Endothelial cell (in vitro differentiated cells): Measurements from ENCODE around the gene KLHL17. TPM values are rescaled to one million over a fixed set of nuclear protein-coding genes. Genes with fewer than 3 reads are reported as not detected.

Experiments
- DNase-seq: peaks from one replicate; pipeline ENCODE4 v3.0.0; 2021; ENCODE audit warnings: low spot score
- H3K27ac Mint-ChIP-seq: one replicate; pipeline ENCODE4 v1.8.0; 2021; ENCODE audit warnings: mixed read lengths, inconsistent platforms; ENCODE audit not compliant: unreplicated experiment
- H3K27me3 Mint-ChIP-seq: one replicate; pipeline ENCODE4 v1.8.0; 2021; ENCODE audit warnings: mild to moderate bottlenecking, moderate library complexity, mixed read lengths, inconsistent platforms; ENCODE audit not compliant: unreplicated experiment
- H3K36me3 Mint-ChIP-seq: one replicate; pipeline ENCODE4 v1.8.0; 2021; ENCODE audit warnings: mild to moderate bottlenecking, low read depth, mixed read lengths, inconsistent platforms; ENCODE audit not compliant: unreplicated experiment
- H3K4me1 Mint-ChIP-seq: one replicate; pipeline ENCODE4 v1.8.0; 2021; ENCODE audit warnings: mild to moderate bottlenecking, mixed read lengths, inconsistent platforms; ENCODE audit not compliant: unreplicated experiment
- H3K4me3 Mint-ChIP-seq: one replicate; pipeline ENCODE4 v1.8.0; 2021; ENCODE audit warnings: mild to moderate bottlenecking, mixed read lengths, inconsistent platforms; ENCODE audit not compliant: unreplicated experiment
- H3K9me3 Mint-ChIP-seq: one replicate; pipeline ENCODE4 v1.8.0; 2021; ENCODE audit warnings: mixed read lengths, inconsistent platforms; ENCODE audit not compliant: unreplicated experiment
- total RNA-seq: library from RNA; stranded (reverse); fragmentation: NEBNext Ultra II Directional; extraction: Animal tissue kit (Norgen Biotek cat#: 25700); gene quantifications from one replicate; pipeline ENCODE4 v1.2.1, GENCODE V29; 2021; ENCODE audit not compliant: unreplicated experiment
- TF ChIP-seq, protein P1 (sequence below): fragments of 200-600 bp; sonication (generic); IDR thresholded peaks from one replicate; pipeline ENCODE4 v1.5.0; 2021; ENCODE audit warnings: antibody characterized with exemption; ENCODE audit not compliant: unreplicated experiment

Gene KLHL17
- total RNA-seq, 1 donor from 2014 or later: 18.7 TPM

DNA sequence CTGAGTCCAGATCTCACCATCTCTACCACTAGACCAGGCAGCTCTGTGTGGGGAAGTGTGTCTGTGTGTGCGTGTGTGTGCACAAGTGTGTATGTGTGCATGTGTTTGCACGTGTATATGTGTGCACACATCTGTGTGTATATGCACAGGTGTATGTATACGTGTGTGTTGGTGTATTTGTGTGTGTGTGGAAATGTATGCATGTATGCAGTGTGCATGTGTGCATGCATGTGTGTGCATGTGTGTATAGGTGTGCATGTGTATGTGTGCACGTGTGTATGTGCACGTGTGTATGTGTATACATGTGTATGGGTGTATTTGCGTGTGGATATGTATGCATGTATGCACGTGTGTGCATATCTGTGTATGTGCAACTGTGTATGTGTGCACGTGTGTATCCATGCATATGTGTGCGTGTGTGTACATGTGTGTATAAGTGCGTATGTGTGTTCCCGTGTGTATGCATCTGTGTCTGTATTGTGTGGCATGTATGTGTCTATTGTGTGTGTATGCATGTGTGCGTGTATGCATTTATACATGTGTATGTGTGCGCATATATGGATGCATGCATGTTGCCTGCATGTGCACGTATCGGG is 9.0 kb downstream of the KLHL17 start:
- no peak overlapping the region for H3K27ac Mint-ChIP-seq
- peaks cover 16% of the 10 kb centered on the region for H3K27me3 Mint-ChIP-seq
- H3K9me3 Mint-ChIP-seq: no peaks in the 10 kb centered on the region
- H3K36me3 Mint-ChIP-seq: no peaks in the 10 kb centered on the region
- TF ChIP-seq, protein P1, sequence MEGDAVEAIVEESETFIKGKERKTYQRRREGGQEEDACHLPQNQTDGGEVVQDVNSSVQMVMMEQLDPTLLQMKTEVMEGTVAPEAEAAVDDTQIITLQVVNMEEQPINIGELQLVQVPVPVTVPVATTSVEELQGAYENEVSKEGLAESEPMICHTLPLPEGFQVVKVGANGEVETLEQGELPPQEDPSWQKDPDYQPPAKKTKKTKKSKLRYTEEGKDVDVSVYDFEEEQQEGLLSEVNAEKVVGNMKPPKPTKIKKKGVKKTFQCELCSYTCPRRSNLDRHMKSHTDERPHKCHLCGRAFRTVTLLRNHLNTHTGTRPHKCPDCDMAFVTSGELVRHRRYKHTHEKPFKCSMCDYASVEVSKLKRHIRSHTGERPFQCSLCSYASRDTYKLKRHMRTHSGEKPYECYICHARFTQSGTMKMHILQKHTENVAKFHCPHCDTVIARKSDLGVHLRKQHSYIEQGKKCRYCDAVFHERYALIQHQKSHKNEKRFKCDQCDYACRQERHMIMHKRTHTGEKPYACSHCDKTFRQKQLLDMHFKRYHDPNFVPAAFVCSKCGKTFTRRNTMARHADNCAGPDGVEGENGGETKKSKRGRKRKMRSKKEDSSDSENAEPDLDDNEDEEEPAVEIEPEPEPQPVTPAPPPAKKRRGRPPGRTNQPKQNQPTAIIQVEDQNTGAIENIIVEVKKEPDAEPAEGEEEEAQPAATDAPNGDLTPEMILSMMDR: no peak
- DNase-seq: no peak
- H3K4me1 Mint-ChIP-seq: no peaks in the 10 kb centered on the region
- H3K4me3 Mint-ChIP-seq: no peak overlapping the region

DNA sequence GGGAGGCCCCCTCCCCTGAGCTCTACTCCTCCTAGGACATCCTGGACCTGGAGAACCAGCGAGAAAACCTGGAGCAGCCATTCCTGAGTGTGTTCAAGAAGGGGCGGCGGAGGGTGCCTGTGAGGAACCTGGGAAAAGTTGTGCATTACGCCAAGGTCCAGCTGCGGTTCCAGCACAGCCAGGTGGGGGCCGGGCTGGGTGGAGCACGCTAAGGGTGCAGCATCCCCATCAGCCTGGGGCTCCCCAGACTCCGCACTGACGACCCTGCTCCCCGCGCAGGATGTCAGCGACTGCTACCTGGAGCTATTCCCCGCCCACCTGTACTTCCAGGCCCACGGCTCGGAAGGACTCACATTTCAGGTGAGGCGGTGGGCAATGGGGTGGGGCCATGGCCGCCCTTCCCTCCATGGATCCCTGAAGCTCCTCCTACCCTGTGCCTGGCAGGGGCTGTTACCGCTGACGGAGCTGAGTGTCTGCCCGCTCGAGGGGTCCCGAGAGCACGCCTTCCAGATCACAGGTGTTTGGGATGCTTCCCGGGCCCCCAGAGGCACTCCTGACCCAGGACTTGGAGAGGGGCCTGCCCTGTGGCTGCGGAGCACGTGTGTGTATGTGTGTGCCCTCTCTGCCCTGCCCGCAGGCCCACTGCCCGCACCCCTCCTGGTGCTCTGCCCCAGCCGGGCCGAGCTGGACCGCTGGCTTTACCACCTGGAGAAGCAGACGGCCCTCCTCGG is 10.0 kb downstream of the KLHL17 start:
- no peak overlapping the region for H3K27ac Mint-ChIP-seq
- H3K4me1 Mint-ChIP-seq: no peaks in the 10 kb centered on the region
- DNase-seq: no peak
- no peaks in the 10 kb centered on the region for H3K9me3 Mint-ChIP-seq
- no peak overlapping the region for H3K4me3 Mint-ChIP-seq
- no peaks in the 10 kb centered on the region for H3K36me3 Mint-ChIP-seq
- H3K27me3 Mint-ChIP-seq: peaks cover 21% of the 10 kb centered on the region
- TF ChIP-seq, protein P1: no peak

DNA sequence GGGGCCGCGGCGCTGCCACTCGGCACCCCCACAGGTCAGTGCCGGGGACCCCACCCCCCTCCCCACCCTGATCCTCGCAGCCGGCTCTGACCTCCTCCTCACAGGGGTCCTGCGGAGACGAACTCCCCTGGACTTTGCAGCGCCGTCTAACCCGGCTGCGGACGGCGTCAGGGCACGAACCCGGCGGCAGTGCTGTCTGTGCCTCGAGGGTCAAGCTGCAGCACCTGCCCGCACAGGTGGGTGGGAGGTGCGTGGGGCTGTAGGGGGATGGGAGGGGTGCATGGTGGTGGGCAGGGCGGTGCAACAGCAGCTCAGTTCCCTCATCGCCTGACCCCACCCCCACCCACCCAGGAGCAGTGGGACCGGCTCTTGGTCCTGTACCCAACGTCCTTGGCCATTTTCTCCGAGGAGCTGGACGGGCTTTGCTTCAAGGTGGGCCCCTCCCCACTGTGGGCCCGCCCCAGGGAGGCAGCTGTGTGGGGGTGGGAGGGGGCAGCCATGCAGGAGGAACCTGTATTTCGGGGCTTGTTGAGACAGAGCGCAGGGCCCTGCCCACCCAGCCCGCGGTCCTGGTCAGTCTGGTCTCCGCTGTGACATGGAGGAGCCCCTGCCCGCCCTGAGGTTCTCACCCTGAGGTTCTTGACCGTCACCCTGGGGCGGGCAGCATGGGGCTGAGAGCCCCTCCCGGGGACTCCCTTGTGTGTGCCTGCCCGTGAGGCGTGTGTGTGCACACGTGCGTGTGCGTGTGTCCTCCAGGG is 10.8 kb downstream of the KLHL17 start:
- peaks cover 24% of the 10 kb centered on the region for H3K27me3 Mint-ChIP-seq
- H3K36me3 Mint-ChIP-seq: no peaks in the 10 kb centered on the region
- H3K27ac Mint-ChIP-seq: no peak overlapping the region
- H3K4me3 Mint-ChIP-seq: no peak overlapping the region
- TF ChIP-seq, protein P1: no peak
- DNase-seq: no peak
- no peaks in the 10 kb centered on the region for H3K4me1 Mint-ChIP-seq
- H3K9me3 Mint-ChIP-seq: no peaks in the 10 kb centered on the region

DNA sequence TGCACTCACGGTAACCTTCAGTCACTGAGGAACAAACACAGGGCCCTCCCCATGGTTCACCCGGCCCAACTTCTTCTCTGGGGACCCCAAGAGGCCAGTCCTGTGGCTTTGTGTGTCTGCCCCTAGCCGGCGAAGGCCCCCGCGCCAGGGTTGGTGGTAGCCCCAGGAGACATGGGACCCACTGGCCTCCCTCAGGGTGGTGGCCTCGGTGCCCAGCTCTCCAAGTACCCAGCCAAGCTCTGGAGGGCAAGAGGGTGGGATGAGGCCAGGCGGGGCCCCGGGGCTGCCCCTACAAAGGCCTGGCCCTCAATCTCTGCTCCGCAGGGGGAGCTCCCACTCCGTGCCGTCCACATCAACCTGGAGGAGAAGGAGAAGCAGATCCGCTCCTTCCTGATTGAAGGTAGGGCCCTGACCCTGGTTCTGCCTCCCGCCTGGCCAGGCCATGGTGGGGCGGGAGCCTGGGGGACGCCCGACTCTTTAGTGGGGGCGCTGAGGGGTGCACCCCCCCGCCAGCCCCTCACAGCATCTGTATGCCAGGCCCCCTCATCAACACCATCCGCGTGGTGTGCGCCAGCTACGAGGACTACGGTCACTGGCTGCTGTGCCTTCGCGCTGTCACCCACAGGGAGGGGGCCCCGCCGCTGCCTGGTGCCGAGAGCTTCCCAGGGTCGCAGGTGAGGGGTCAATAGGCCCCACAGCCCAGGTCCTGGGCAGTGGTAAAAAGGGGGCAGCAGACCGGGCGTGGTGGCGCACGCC is 11.5 kb downstream of the KLHL17 start:
- no peaks in the 10 kb centered on the region for H3K36me3 Mint-ChIP-seq
- no peaks in the 10 kb centered on the region for H3K9me3 Mint-ChIP-seq
- no peak overlapping the region for H3K4me3 Mint-ChIP-seq
- peaks cover 24% of the 10 kb centered on the region for H3K27me3 Mint-ChIP-seq
- no peak overlapping the region for H3K27ac Mint-ChIP-seq
- H3K4me1 Mint-ChIP-seq: no peaks in the 10 kb centered on the region
- DNase-seq: peak; percentile 7
- TF ChIP-seq, protein P1: no peak
